Posterior vena cava (tissue), 2 donors: ENCODE measurements around the gene TECPR1. TPM values are rescaled to one million over a fixed set of nuclear protein-coding genes. Genes with fewer than 3 reads are reported as not detected.

Experiments
- DNase-seq: peaks from one replicate; pipeline ENCODE4 v3.0.0-alpha.2; 2020; ENCODE audit warnings: low spot score
- intact Hi-C, 2 donors: fragments of 100-400 bp; cut with DNase I; formaldehyde crosslinking; loops; one replicate each; pipeline versions ENCODE4 v1.14.1 to v1.14.2; 2022 to 2023
- total RNA-seq, 2 donors: library from RNA; stranded (reverse); fragmentation: NEBNext Ultra II Directional; extraction: Animal tissue kit (Norgen Biotek cat#: 25700); gene quantifications; one replicate each; pipeline ENCODE4 v1.2.1, GENCODE V29; 2021
- donor health status: DM: yes; HTN: yes; CAD: no.
- donor health status: DM: yes; HTN: yes; CAD: no.

Gene TECPR1
- total RNA-seq, 2 donors from 2014 or later = 29.7 to 36.7 TPM

- intact Hi-C loops = no loop called here
- peak; percentile 94 for DNase-seq
Observed at GRCh38 chr7:98286093-98286539, 34.1 kb upstream of the TECPR1 start.

DNA sequence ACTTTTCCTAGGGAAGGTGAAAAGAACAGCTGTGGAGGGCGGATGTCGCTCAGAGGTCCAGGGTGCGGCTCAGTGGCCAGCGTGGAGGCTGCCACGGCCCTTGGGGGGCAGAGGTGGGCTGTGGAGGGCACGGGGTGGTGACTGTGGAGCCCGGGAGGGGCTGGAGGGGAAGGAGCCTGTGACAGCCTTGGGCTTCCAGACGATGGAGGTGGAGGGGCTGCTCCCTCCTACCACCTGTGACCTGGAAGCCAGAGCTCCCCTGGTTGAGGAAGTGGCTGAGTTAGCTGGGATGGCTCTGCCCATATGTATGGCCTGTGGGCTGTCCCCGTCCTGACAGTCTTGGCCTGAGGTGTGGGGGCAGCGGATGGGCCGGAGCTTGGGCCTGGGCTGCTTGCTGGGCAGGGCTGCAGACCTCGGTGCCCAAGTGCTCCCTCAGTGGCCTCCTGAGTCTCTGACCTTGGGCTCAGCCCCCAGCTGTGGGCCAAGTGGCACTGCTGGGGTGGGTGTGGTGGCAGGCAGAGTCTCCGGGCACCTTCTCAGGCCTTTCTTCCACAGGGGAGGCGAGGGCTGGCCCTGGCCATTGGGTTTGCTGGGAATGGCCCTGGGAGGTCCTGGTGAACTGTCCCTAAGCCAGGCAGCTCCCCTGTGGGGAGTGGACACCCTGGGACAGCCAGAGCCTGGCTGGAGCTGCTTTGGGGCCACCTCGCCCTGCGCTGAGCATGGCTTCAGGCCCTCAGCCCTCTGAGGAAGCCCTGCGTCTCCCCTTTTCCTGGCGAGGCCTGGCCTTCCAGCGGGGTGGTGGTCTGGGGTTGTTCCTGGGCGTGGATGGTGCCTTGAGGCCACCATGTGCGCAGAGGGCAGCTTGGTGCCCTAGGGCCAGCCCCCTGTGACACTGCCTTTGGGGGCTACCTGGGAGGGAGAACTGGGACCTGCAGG, 33.4 kb upstream of the TECPR1 start:
- intact Hi-C loops = no loop called here

DNA sequence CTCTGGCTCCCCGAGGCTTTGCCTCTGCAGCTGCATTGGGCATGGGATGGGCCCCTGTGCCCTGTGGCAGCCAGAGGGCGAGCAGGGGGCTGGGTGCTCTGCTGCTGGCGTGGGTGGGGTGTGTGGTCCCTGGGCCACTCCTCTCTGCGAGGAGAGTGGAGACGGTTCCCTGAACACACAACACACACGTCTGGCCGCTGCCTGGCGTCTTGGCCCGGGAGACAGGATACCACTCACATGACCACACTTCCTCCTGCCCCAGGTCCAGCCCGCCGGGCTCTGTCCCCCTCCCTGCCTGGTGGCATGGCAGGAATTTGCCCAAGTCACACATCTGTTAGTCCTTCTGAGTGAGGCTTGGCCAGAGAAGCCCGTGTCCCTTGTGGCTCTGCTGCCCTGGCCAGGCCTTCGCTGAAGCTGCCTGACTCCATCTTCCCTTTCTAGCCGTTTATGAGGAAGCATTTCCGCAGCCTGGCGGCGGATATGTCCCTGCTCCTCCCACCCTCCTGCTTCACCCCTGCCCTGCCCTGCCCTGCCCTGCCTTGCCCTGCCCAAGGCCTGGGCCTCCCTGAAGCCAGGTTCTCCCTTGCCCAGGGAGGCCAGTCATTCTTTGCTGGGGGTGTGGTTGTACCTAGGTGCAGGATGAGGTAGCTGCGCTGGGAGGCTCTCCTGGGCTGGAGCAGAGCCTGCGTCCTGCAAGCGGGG, 32.5 kb upstream of the TECPR1 start:
- peak; percentile 94 for DNase-seq
- intact Hi-C loops = no loop called here

More for the DNA sequence above, 33.4 kb upstream of the TECPR1 start:
- no peak for DNase-seq

DNA sequence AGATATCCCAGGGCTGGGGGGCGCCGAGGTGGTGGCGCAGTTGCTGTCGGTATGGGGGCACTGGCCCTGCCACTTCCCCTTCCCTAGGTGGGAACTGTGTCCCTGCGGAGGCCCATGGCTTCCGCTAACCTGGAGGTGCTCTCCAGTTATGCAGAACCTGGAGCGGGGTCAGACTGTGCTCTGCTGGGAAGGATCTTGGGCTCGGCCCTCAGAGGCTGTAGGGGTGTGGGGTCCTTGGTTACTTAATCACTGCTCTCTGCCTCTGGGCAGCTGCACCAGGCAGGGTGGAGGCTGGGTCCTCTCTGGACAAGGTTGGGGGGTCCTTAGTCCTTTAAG, 31.8 kb upstream of the TECPR1 start:
- intact Hi-C loops = no loop called here
- no peak for DNase-seq

DNA sequence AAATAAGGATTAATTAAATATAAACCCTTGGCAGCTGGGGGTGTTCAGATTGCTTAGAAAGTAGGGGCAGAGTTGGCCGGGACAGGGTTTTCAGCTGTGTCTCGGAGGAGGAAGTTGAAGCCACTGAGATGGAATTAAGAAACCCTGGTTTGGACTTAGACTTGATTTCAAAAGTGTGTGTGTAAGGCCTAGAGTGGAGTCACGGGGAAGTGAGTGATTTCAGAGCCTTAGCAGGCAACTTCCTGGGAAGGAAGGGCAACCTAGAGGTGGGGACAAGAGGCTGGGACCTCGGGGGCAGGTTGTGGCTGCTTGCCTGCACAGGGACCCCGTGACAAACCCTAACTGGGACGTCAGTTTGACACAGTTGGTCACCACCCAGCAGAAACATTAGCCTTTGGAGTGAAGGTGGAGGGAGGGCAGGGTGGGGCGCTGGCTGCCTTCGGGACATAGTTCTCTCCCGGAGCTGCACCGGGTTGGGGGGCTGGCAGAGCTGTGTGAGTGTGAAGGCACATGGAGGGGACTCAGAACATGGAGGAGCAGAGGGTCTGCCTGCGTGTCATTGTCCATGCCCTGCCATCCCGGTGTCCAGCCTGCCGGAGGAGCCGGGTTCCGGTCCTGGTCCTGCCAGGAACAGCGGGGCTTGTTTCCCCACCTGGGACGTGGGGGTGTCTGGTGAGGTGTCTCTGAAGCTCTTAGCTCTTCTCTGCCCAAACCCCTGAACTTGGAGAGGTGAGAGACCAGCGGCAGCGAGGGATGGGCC, 31.3 kb upstream of the TECPR1 start:
- intact Hi-C loops = no loop called here
- DNase-seq = no peak

GRCh38 chr7:98282703-98283102, 30.7 kb upstream of the TECPR1 start:
- no peak for DNase-seq
- intact Hi-C loops = no loop called here

GRCh38 chr7:98281757-98282606, 29.9 kb upstream of the TECPR1 start:
- intact Hi-C loops = no loop called here
- peak; percentile 88 for DNase-seq

DNA sequence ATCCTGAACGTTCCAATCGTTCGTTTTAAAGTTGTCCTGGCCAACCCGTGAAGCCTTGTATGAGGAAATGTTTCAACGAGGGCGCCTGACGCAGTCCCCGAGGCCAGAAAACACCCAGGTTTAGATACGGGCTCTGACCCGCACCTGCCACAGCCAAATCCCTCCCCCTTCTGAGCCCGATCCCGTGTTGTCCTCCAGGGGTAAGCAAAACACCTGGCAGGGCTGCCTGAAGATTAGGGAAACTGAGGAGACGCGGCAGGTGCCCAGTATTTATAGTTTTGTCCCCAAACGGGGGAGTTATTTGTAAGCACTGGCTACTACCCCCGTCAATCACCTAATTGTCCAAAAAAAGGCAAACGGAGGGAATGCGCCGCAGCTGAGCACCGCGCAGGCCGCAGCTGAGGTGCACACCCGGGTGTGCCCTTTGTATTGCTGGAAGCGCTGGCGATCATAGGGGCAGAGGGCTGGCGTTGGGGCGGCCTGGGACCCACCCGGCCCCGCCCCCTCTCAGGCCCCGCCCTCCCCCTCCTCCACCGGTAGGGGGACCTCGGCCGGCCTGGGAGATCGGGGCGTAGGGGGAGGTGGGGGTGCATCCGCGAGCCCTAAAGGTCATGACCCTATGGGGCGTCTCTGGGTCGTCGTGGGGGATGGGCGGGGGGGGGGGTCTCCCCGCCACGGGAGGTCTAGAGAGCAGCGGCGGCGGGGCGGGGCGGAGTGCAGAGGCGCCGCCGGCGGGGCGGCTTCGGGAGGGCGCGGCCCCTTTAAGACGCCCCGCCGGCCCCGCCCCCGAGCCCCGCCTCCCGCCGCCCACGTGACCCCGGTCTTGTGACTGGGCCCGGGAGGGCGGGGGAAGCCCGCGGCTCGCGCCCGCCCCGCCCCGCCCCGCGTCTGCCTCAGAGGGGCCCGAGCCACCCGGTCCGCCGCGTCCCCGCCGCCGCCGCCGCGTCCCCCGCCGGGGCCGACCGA, 29.0 kb upstream of the TECPR1 start, which contains the start of gene BRI3:
Gene BRI3, plus strand, starts transcription at position 896 of the 966 bp plus-strand sequence. CDS start 110 bp downstream, outside the sequence.
- DNase-seq = peak; percentile 96
- intact Hi-C loops = no loop called here

- no peak for DNase-seq
- intact Hi-C loops = no loop called here
Observed at GRCh38 chr7:98280296-98280695, 28.3 kb upstream of the TECPR1 start.

DNA sequence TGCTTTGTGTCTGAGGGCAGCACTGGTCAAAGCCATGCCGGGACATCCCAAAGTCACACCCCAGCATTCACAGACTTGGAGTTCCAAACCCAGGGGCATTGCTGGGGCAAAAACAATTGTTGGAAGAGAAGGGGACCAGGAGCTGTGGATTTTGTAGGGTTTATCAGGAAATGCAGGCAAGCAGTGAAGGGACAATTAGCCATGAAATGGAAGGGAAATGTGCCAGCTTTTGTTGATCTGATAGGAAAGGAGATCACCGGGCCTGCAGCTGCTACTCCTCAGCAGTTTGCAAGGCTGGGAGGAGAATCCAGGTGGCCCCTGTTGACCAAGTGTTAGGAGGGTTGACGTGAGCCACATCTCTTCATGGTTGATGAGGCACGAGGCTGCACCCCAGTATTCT, 26.9 kb upstream of the TECPR1 start:
- no peak for DNase-seq
- intact Hi-C loops = no loop called here

DNA sequence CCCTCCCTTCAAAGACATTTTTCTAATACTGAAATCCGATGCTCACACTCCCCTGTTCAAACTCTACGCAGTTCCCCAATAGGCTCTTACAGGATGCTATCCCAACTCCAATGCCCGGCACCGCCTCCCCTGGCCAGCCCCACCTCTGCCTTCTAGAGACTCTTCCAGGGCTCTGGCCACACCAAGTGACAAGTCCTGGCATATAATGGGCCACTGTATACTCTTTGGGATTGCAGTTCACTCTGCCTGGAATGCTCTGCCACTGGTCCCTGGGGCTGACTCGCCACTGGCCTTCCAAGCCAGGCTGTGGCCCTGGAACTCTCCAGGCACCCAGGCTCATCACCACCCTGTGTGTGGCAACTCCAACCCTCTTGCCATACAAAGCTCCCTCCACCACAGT, 26.4 kb upstream of the TECPR1 start:
- no peak for DNase-seq
- intact Hi-C loops = no loop called here

GRCh38 chr7:98276241-98276761, 24.3 kb upstream of the TECPR1 start:
- intact Hi-C loops = no loop called here
- DNase-seq = no peak

- no peak for DNase-seq
- intact Hi-C loops = no loop called here
Observed at GRCh38 chr7:98267303-98267702, 15.3 kb upstream of the TECPR1 start.

DNA sequence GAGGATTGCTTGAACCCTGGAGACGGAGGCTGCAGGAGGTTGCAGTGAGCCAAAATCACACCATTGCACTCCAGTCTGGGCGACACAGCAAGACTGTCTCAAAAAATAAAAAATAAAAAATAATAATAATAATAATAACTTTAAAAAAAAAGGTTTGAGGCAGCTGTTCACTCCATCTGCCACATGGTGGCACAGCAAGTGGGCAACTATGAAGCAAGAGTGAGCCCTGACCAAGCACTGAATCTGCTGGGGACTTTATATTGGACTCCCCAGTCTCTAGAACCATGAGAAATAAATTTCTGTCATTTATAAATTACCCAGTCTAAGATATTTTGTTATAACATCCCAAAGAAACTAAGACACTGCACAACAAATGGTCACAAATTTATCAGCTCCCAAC, 14.8 kb upstream of the TECPR1 start:
- intact Hi-C loops = no loop called here
- DNase-seq = no peak

DNA sequence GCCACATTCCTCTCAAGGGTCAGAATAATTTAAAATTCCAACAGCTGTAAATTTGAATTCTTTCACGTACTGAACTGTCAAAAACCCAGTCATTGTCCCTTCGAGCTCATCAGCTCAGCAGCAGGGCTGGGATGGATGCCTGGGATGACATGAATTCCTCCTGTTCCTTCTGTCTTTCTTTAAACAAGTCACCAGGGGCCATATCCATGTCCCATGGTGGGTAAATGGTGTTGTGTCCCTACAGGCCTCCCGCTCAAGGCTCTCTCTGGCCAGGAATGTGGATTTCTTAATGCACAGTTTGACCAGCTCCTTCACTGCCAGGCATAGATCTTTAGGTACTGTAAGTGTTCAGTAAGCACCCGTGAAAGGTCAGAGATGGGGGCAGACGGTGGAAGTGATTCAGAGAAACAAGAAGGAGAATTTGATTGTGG, 13.8 kb upstream of the TECPR1 start:
- intact Hi-C loops = no loop called here

GRCh38 chr7:98257701-98258100, 5.7 kb upstream of the TECPR1 start:
- no peak for DNase-seq
- intact Hi-C loops = no loop called here

More for the DNA sequence above, 13.8 kb upstream of the TECPR1 start:
- no peak for DNase-seq

- intact Hi-C loops = no loop called here
- no peak for DNase-seq
Observed at GRCh38 chr7:98256431-98256830, 4.4 kb upstream of the TECPR1 start.
